AG09319 (cell line): Measurements from ENCODE around the gene SMYD3.

ENCODE experiments used
- DNase-seq: peaks from one replicate; pipeline ENCODE4 v3.0.0-alpha.2; 2010; ENCODE audit warnings: low read depth; ENCODE audit errors: extremely low read depth
- CTCF ChIP-seq: IDR thresholded peaks from 2 replicates; pipeline ENCODE4 v1.5.1; 2011; ENCODE audit warnings: low read depth, mild to moderate bottlenecking, inconsistent platforms, low read length, moderate library complexity

SMYD3 gene

GRCh38 chr1:246471688-246472087 lies 35.4 kb downstream of the SMYD3 start:
- DNase-seq, result no peak
- no peak for TF ChIP-seq CTCF

- no peak for TF ChIP-seq CTCF
- no peak for DNase-seq
Measured at GRCh38 chr1:246470585-246470984, 36.5 kb downstream of the SMYD3 start.

GRCh38 chr1:246462986-246463385 lies 44.1 kb downstream of the SMYD3 start:
- no peak for TF ChIP-seq CTCF
- no peak for DNase-seq

GRCh38 chr1:246460406-246460805 lies 46.7 kb downstream of the SMYD3 start:
- no peak for TF ChIP-seq CTCF
- no peak for DNase-seq

- TF ChIP-seq CTCF, result no peak
Measured at GRCh38 chr1:246459221-246459620, 47.9 kb downstream of the SMYD3 start.

GRCh38 chr1:246455476-246455875 lies 51.6 kb downstream of the SMYD3 start:
- DNase-seq, result no peak
- no peak for TF ChIP-seq CTCF

More at GRCh38 chr1:246459221-246459620, 47.9 kb downstream of the SMYD3 start:
- DNase-seq, result no peak

GRCh38 chr1:246454655-246455054 lies 52.4 kb downstream of the SMYD3 start:
- no peak for TF ChIP-seq CTCF

More at GRCh38 chr1:246454655-246455054, 52.4 kb downstream of the SMYD3 start:
- no peak for DNase-seq
